ENCODE results near the gene GCHFR.

Gene GCHFR

GRCh38 chr15:40785164-40785563 lies 21.3 kb downstream of the GCHFR start:
- Mint-ChIP-seq H3K27ac (no peak overlapping the region), H3K4me1 (peaks cover 36% of the 10 kb centered on the region), H3K36me3 (peaks cover 21% of the 10 kb centered on the region), H3K9me3 (no peaks in the 10 kb centered on the region), H3K4me3 (no peak overlapping the region)
- no peak for DNase-seq (ENCODE audit: low spot score in 2 of 2)
- no peak for ATAC-seq

- Mint-ChIP-seq H3K4me3 (no peak overlapping the region), H3K36me3 (peaks cover 21% of the 10 kb centered on the region), H3K27ac (no peak overlapping the region), H3K9me3 (no peaks in the 10 kb centered on the region), H3K4me1 (peaks cover 36% of the 10 kb centered on the region)
- no peak for DNase-seq (ENCODE audit: low spot score in 2 of 2)
- ATAC-seq = no peak
Measured at GRCh38 chr15:40785814-40786213, 21.9 kb downstream of the GCHFR start.

DNA sequence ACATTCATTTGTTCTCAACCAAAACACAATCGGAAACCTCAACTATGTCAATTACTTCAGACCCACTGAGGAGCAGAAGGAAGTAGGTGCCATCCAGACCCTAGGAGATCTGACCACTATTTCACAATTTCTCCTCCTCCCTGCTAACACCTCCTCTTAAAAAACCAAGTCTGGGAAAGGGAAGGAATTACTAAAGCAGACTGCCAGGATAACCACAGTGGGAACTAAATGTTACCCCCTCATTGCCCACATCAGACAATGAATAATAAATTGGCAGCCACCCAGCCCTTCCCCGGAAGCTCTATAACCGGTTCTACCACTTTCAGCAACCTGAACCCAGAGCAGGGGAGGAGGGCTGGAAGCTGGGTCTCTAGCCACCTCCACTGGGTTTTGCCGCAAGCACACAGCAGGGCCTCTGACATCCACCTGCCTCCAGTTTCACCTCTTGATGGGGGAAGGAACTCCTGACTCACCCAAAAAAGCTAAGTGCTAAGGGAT lies 23.5 kb downstream of the GCHFR start:
- peak; percentile 81 for ATAC-seq
- peak overlapping the region; percentile 72 for H3K27ac Mint-ChIP-seq
- peaks cover 35% of the 10 kb centered on the region for H3K4me1 Mint-ChIP-seq
- no peak overlapping the region for H3K4me3 Mint-ChIP-seq
- H3K36me3 Mint-ChIP-seq = peaks cover 18% of the 10 kb centered on the region
- DNase-seq (ENCODE audit: low spot score in 2 of 2) = no peak
- no peaks in the 10 kb centered on the region for H3K9me3 Mint-ChIP-seq

GRCh38 chr15:40787991-40788390 lies 24.1 kb downstream of the GCHFR start:
- Mint-ChIP-seq H3K36me3 (peaks cover 21% of the 10 kb centered on the region), H3K4me1 (peaks cover 31% of the 10 kb centered on the region), H3K4me3 (no peak overlapping the region), H3K27ac (peak overlapping the region; percentile 72), H3K9me3 (no peaks in the 10 kb centered on the region)
- ATAC-seq (peak; percentile 31), DNase-seq (ENCODE audit: low spot score in 2 of 2) (no peak)

DNA sequence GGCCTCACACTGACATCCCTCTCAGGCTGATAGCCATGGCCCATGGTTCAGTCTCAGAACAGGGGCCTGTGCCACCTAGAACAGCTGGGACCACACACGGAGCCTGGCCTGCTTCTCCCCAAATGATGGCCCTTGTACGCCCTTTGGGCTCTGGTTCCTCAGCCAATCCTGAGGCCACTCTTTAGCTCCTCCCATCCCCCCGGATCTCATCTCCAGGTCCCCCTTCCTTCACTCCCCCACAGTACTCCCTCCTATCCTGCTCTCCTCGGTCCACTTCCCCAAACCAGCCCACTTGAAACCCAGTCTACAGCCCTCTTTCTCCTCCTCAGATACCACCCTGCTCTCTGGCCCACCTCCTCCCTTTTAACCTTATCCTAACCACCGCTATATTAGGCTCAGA lies 25.3 kb downstream of the GCHFR start:
- Mint-ChIP-seq H3K4me1 (peaks cover 37% of the 10 kb centered on the region), H3K36me3 (peaks cover 25% of the 10 kb centered on the region), H3K4me3 (no peak overlapping the region), H3K9me3 (no peaks in the 10 kb centered on the region), H3K27ac (peak overlapping the region; percentile 84)
- ATAC-seq = no peak
- no peak for DNase-seq (ENCODE audit: low spot score in 2 of 2)

DNA sequence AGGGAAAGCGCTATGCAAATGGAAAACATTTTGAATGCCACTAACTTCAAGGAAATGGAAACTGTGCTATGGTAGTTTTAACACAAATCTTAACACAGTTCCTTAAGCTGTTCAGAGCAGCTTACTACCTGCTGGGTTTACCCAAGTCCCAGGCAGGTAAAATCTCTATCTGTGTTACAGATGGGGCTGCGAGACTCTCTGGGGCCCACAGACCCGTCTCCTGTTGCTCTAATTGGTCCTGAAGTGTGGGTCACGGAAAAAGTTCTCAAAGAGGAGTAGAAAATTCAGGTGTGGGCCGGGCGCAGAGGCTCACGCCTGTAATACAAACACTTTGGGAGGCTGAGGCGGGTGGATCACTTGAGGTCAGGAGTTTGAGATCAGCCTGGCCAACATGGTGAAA lies 26.1 kb downstream of the GCHFR start:
- no peak overlapping the region for H3K4me3 Mint-ChIP-seq
- H3K36me3 Mint-ChIP-seq = peaks cover 25% of the 10 kb centered on the region
- H3K9me3 Mint-ChIP-seq = no peaks in the 10 kb centered on the region
- H3K4me1 Mint-ChIP-seq = peaks cover 37% of the 10 kb centered on the region
- H3K27ac Mint-ChIP-seq = peak overlapping the region; percentile 84
- DNase-seq (ENCODE audit: low spot score in 2 of 2) (no peak), ATAC-seq (no peak)

DNA sequence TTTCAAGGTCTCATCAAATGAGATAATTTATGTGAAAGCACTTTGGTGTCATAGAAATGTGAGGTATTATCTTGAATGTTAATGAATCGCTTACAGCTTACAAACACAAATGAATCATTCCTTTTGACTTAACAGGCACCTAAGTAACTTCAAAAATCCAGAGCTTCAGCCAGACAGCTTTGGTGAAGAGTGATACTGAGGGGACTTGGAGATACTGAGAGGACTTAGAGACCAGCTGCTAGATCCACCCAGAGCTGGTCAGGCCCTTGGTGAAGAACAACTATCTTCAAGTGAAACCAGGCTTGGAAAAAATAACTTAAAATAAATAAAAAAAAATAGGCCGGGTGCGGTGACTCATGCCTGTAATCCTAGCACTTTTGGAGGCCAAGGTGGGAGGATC lies 26.9 kb downstream of the GCHFR start:
- ATAC-seq (no peak), DNase-seq (ENCODE audit: low spot score in 2 of 2) (no peak)
- H3K27ac Mint-ChIP-seq = no peak overlapping the region
- H3K4me1 Mint-ChIP-seq = peaks cover 37% of the 10 kb centered on the region
- H3K9me3 Mint-ChIP-seq = no peaks in the 10 kb centered on the region
- H3K36me3 Mint-ChIP-seq = peaks cover 25% of the 10 kb centered on the region
- H3K4me3 Mint-ChIP-seq = no peak overlapping the region

GRCh38 chr15:40792394-40792793 lies 28.5 kb downstream of the GCHFR start:
- H3K4me3 Mint-ChIP-seq = no peak overlapping the region
- DNase-seq (ENCODE audit: low spot score in 2 of 2) = no peak
- H3K9me3 Mint-ChIP-seq = no peaks in the 10 kb centered on the region
- no peak overlapping the region for H3K27ac Mint-ChIP-seq
- peaks cover 34% of the 10 kb centered on the region for H3K4me1 Mint-ChIP-seq
- peaks cover 25% of the 10 kb centered on the region for H3K36me3 Mint-ChIP-seq
- ATAC-seq = no peak

GRCh38 chr15:40793216-40793989 lies 29.5 kb downstream of the GCHFR start:
- Mint-ChIP-seq H3K36me3 (peaks cover 35% of the 10 kb centered on the region), H3K4me3 (no peak overlapping the region), H3K9me3 (no peaks in the 10 kb centered on the region), H3K4me1 (peaks cover 32% of the 10 kb centered on the region), H3K27ac (peak overlapping the region; percentile 20)
- peak in 1 of 2 donors; percentile 74 for DNase-seq (ENCODE audit: low spot score in 2 of 2)
- ATAC-seq = peak; percentile 93

GRCh38 chr15:40796041-40796440 lies 32.2 kb downstream of the GCHFR start:
- Mint-ChIP-seq H3K4me1 (peaks cover 34% of the 10 kb centered on the region), H3K4me3 (no peak overlapping the region), H3K36me3 (peaks cover 50% of the 10 kb centered on the region), H3K27ac (peak overlapping the region; percentile 3), H3K9me3 (no peaks in the 10 kb centered on the region)
- DNase-seq (ENCODE audit: low spot score in 2 of 2) (no peak), ATAC-seq (no peak)

DNA sequence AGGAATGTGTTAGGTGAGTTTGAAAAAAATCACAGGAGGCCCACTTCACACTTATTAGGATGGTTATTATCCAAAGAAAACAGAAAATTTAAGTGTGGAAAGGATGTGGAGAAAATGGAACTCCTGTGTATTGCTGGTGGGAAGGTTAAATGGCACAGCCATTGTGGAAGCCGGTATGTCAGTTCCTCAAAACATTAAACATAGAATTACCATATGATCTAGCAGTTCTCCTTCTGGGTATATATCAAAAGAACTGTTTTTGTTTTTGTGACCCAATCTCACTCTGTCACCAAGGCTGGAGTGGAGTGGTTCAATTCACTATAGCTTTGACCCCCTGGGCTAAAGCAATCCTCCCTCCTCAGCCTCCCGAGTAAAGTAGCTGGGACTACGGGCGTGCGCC lies 32.6 kb downstream of the GCHFR start:
- no peak overlapping the region for H3K27ac Mint-ChIP-seq

GRCh38 chr15:40799523-40799922 lies 35.7 kb downstream of the GCHFR start:
- Mint-ChIP-seq H3K36me3 (peaks cover 51% of the 10 kb centered on the region), H3K27ac (peak overlapping the region; percentile 32), H3K9me3 (no peaks in the 10 kb centered on the region), H3K4me1 (peaks cover 37% of the 10 kb centered on the region), H3K4me3 (no peak overlapping the region)
- no peak for ATAC-seq
- no peak for DNase-seq (ENCODE audit: low spot score in 2 of 2)

More for the DNA sequence above, 32.6 kb downstream of the GCHFR start:
- ATAC-seq (no peak), DNase-seq (ENCODE audit: low spot score in 2 of 2) (no peak)
- Mint-ChIP-seq H3K4me1 (peaks cover 39% of the 10 kb centered on the region), H3K4me3 (no peak overlapping the region), H3K36me3 (peaks cover 55% of the 10 kb centered on the region), H3K9me3 (no peaks in the 10 kb centered on the region)

GRCh38 chr15:40803076-40803475 lies 39.2 kb downstream of the GCHFR start:
- H3K4me3 Mint-ChIP-seq = no peak overlapping the region

GRCh38 chr15:40803688-40804087 lies 39.8 kb downstream of the GCHFR start:
- ATAC-seq (no peak), DNase-seq (ENCODE audit: low spot score in 2 of 2) (no peak)
- H3K9me3 Mint-ChIP-seq = no peaks in the 10 kb centered on the region
- H3K4me3 Mint-ChIP-seq = no peak overlapping the region
- peak overlapping the region; percentile 26 for H3K27ac Mint-ChIP-seq
- peaks cover 37% of the 10 kb centered on the region for H3K4me1 Mint-ChIP-seq
- peaks cover 46% of the 10 kb centered on the region for H3K36me3 Mint-ChIP-seq

More at GRCh38 chr15:40803076-40803475, 39.2 kb downstream of the GCHFR start:
- ATAC-seq (no peak), DNase-seq (ENCODE audit: low spot score in 2 of 2) (no peak)
- H3K9me3 Mint-ChIP-seq = no peaks in the 10 kb centered on the region
- H3K36me3 Mint-ChIP-seq = peaks cover 52% of the 10 kb centered on the region
- no peak overlapping the region for H3K27ac Mint-ChIP-seq
- H3K4me1 Mint-ChIP-seq = peaks cover 37% of the 10 kb centered on the region

DNA sequence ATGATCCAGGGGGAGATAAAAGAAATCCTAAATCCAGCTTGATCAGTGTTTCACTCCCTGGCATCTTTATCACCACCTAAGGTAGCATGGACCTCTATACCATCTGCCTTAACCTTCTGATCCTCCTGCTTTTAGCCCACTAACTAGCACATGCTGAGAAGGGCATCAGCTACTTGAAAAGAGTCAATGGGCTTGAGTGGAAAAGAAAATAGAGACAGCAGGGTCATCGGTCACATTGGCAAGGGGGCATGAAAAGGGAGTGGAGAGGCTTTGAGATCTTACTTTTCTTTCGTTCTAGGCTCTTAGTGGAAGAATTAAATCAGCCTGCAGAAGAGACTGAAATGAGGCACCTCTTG lies 42.8 kb downstream of the GCHFR start:
- no peaks in the 10 kb centered on the region for H3K9me3 Mint-ChIP-seq
- ATAC-seq = peak; percentile 0
- DNase-seq (ENCODE audit: low spot score in 2 of 2) = no peak
- H3K4me3 Mint-ChIP-seq = peak overlapping the region; percentile 98
- H3K4me1 Mint-ChIP-seq = peaks cover 30% of the 10 kb centered on the region
- peaks cover 35% of the 10 kb centered on the region for H3K36me3 Mint-ChIP-seq
- peak overlapping the region; percentile 98 for H3K27ac Mint-ChIP-seq
